ENCODE data around the gene PPP1R12C.

PPP1R12C gene

GRCh38 chr19:55137915-55138314 is 20.5 kb upstream of the PPP1R12C start:
- H3K27ac ChIP-seq = no peak overlapping the region
- TF ChIP-seq, protein P1, sequence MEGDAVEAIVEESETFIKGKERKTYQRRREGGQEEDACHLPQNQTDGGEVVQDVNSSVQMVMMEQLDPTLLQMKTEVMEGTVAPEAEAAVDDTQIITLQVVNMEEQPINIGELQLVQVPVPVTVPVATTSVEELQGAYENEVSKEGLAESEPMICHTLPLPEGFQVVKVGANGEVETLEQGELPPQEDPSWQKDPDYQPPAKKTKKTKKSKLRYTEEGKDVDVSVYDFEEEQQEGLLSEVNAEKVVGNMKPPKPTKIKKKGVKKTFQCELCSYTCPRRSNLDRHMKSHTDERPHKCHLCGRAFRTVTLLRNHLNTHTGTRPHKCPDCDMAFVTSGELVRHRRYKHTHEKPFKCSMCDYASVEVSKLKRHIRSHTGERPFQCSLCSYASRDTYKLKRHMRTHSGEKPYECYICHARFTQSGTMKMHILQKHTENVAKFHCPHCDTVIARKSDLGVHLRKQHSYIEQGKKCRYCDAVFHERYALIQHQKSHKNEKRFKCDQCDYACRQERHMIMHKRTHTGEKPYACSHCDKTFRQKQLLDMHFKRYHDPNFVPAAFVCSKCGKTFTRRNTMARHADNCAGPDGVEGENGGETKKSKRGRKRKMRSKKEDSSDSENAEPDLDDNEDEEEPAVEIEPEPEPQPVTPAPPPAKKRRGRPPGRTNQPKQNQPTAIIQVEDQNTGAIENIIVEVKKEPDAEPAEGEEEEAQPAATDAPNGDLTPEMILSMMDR (conservative IDR thresholded peaks at IDR 0.05) = no peak
- TF ChIP-seq ZFX (IDR thresholded peaks at IDR 0.05) = no peak

- TF ChIP-seq, protein P1 (conservative IDR thresholded peaks at IDR 0.05) = no peak
- TF ChIP-seq ZFX (IDR thresholded peaks at IDR 0.05) = no peak
Measured at GRCh38 chr19:55136399-55137102, 19.1 kb upstream of the PPP1R12C start.

DNA sequence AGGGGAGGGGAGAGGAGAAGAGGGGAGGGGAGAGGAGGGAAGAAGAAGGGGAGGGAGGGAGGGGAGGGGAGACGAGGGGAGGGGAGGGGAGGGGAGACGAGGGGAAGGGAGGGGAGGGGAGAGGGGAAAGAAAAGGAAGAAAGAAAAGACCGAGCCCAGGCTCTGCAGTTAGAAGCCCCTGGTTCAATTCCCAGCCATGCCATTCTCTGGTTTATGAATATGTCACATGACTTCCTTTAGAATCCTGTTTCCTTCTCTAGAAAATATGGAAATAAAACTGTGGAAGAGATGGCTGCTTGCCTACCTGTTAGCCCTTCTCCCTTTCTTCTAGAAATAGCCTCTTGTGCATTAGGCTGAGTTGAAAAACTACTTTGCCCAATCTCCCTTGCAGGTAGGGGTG is 17.3 kb upstream of the PPP1R12C start:
- TF ChIP-seq, protein P1 (conservative IDR thresholded peaks at IDR 0.05) = no peak
- no peak for TF ChIP-seq ZFX (IDR thresholded peaks at IDR 0.05)
- no peak overlapping the region for H3K27ac ChIP-seq

More at GRCh38 chr19:55136399-55137102, 19.1 kb upstream of the PPP1R12C start:
- H3K27ac ChIP-seq = no peak overlapping the region

- no peak for TF ChIP-seq ZFX (IDR thresholded peaks at IDR 0.05)
- TF ChIP-seq, protein P1 (conservative IDR thresholded peaks at IDR 0.05) = no peak
- no peak overlapping the region for H3K27ac ChIP-seq
Measured at GRCh38 chr19:55133639-55134444, 16.4 kb upstream of the PPP1R12C start.

DNA sequence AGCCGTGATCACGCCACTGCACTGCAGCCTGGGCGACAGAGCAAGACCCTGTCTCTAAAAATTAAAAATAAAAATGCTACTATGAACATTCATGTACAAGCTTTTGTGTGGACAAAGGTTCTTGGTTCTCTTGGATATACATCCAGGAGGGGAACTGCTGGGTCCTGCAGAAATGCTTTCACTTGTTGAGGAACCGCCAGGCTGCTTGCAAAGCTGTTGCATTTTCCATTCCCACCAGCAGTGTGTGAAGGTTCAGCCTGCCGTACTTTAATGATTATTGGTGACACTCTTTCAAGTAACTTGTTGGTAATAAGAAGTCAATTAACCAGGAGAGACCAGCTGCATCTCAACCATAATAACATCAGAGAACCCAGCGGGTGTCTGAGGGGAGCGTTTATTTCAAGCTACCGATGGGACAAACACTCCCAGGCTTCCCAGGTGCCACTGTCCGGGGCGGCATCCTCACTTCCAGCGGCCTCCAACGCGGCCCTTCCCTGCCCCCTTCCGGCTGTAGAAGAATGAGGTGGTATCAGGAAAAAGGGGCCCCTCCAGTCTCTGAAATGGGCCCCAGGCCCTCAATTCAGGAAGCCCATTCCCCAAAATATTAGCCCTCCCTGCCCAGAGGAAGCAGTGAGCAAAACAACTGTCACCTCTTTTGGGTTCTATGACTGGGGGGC is 15.2 kb upstream of the PPP1R12C start:
- H3K27ac ChIP-seq = no peak overlapping the region
- TF ChIP-seq, protein P1 (conservative IDR thresholded peaks at IDR 0.05) = no peak; the same call in 1 of the 2 replicates
- TF ChIP-seq ZFX (IDR thresholded peaks at IDR 0.05) = no peak

DNA sequence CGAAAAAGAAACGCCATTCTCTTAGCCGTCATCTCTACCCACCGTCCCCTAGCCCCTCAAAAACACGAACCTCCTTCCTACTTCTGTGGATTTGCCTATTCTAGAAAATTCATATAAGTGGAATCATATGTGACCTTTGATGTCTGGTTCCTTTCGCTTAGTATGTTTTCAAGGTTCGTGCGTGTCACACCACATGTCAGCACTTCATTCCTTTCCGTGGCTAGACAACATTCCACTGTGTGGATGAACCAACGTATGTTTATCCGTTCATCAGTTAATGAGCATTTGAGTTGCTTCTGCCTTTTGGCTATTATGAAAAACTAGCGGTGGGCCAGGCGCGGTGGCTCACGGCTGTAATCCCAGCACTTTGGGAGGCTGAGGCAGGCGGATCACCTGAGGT is 14.0 kb upstream of the PPP1R12C start:
- TF ChIP-seq, protein P1 (conservative IDR thresholded peaks at IDR 0.05) = no peak
- TF ChIP-seq ZFX (IDR thresholded peaks at IDR 0.05) = no peak

More for the DNA sequence above, 14.0 kb upstream of the PPP1R12C start:
- no peak overlapping the region for H3K27ac ChIP-seq
